ENCODE measurements around the gene KRT14.
"Not testable (repeated sequence)": the region's sequence is repeated elsewhere in the genome, so short reads cannot be mapped to it uniquely, and the experiment has no call there.

The KRT14 gene

DNA sequence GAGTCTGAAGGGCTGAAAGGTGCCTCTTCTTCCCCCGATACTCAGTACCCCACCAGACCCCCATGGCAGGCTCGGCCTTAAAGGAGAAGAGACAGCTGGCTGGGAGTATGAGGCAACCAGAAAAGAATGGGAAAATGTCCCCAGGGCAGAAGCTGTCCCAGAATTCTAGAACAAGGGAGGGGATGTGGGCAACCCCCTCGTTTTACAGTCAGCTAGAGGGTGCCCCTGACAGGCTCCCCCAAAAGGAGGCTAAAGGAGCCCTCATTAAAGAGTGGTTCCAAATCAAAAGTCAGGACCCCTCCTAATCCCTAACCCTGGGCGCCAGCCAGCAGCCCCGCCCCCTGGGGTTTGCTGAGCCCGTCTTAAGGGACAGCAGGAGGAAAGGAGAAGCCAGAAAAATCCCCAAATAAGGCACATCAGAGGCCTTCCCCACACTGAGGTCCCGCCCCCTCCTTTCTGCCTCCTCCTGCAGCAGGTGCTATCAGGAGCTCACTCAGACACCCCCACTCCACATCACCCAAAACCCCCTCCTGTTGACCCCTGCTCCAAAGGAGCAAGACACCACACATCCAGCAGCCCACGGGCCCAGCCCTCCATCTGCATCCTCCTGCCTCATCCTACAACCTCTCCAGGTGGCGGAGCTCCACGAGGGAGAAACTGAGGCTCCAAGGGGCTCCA is 36.6 kb upstream of the KRT14 start:
- not testable (repeated sequence) for DNase-seq (ENCODE audit: low read depth)

DNA sequence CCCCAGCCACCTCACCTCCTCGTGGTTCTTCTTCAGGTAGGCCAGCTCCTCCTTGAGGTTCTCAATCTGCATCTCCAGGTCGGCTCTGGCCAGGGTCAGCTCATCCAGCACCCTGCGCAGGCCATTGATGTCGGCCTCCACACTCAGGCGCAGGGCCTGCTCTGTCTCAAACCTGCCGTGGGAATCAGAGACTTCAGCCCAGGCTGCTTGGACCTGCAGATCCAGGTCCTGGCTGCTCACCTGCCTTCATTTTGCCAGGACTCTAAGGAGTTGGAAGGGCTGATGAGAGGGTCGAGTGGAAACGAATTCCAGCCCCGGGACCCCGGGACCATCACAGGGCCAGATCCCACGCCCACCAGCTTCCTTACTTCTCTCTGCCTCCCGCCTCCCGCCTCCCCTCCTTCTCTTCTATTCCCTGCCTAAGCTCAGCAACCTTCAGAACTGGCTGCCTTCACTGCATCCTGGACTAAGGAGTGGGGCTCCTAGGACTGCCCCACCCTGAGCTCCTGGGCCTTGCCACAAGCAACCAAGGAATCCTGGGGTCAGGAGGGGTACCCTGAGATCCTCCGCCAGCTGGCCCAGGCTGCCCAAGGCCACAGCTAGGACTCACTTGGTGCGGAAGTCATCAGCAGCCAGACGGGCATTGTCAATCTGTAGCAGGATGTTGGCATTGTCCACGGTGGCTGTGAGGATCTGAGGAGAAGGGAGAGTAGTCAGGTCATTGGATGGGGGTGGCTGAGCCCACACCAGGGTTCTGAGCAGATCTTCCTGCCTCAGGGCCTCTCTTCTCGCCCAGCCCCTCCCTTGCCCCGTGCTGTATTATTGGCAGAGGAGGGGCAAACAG is 35.9 kb upstream of the KRT14 start:
- not testable (repeated sequence) for DNase-seq (ENCODE audit: low read depth)

DNA sequence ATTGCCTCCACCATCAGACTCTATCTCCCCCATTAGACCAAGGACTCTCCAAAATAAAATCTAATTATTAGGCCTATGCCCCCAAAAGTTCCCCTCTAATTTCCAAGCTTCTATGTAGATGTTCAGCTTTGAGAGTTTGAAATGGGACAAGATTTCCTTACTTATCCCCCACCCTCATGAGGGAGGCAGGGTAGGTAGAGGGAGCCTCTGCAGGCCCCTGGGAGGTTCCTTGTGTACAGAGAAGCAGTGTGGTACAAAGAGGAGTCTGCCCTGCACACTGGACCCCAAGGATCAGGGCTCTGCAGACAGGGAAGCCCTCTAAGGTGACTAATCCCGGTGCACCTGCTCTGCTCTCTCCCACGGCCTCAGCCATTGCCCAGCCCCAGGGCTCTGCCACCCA is 35.2 kb upstream of the KRT14 start:
- DNase-seq (ENCODE audit: low read depth), result no peak

DNA sequence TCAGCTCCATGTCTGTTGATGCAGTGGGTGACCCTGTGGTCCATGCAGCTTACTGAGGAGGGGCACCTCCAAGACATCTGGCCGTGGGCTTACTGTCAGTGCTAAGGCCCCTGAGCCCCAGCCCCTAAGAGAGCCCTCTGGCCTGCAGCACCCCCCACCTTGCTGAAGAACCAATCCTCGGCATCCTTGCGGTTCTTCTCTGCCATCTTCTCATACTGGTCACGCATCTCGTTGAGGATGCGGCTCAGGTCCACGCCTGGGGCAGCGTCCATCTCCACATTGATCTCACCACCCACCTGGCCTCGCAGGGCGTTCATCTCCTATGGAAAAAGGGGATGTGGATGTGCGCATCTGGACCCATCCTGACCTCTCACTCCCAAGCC is 34.7 kb upstream of the KRT14 start:
- DNase-seq (ENCODE audit: low read depth), result not testable (repeated sequence)

DNA sequence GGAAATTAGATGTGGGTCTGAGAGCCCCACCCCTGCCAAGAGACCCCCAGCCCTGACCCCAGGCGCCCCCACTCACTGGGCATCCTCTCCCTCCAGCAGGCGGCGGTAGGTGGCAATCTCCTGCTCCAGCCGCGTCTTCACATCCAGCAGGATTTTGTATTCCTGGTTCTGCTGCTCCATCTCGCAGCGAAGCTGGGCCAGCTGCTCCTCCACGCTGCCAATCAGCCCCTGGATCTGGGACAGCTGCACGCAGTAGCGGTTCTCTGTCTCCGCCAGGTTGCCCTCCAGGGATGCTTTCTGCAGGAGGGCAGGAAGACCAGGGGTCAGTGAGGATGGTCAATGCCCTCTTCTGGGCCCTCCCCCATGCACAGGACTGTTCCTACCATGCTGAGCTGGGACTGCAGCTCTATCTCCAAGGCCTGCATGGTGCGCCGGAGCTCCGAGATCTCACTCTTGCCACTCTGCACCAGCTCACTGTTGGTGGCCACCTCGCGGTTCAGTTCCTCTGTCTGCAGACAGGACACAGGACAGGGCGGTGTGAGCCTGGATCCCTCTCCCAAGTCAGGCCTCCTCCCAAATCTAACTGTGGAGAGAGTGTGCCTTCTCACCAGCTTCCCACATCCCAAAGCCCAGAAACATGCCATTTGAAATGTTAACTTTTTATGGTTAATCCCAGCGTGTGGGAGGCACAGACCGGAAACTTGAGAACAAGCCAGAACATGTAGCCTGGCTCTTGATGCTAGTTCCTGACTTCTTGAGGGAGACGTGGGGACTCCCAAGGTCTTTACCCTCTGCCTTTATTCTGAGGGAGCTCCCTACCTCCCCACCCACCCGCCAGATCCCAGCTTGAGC is 34.1 kb upstream of the KRT14 start:
- peak; percentile 54 for DNase-seq (ENCODE audit: low read depth)

DNA sequence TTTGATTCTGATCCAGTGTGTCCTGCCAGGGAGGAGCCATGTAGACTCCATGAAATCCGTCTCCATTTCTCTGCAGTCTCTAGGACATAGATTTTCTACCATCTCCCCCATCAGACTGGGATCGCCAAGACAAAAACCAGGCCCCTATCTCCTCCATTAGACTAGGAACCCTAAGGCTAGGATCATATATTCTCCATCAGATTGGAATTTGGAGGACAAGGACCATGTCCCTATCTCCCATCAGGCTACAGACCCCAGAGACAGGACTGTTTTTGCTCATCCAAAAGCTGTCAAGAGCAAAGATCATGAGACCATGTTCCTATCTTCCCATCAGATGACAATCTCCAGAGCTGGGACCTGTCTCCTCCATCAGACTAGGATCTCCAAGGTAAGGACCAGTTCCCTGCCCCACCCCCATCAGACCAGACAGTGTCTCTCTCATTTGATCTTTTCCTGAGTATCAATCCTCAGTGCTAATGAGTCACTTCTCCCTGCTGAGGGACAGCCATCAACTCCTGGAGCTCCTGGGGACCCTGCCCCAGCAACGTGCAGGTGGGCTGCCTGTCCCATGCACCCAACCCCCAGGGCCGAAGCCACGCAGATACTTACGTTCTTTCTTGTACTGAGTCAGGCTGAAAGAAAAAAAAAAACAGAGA is 33.4 kb upstream of the KRT14 start:
- not testable (repeated sequence) for DNase-seq (ENCODE audit: low read depth)

DNA sequence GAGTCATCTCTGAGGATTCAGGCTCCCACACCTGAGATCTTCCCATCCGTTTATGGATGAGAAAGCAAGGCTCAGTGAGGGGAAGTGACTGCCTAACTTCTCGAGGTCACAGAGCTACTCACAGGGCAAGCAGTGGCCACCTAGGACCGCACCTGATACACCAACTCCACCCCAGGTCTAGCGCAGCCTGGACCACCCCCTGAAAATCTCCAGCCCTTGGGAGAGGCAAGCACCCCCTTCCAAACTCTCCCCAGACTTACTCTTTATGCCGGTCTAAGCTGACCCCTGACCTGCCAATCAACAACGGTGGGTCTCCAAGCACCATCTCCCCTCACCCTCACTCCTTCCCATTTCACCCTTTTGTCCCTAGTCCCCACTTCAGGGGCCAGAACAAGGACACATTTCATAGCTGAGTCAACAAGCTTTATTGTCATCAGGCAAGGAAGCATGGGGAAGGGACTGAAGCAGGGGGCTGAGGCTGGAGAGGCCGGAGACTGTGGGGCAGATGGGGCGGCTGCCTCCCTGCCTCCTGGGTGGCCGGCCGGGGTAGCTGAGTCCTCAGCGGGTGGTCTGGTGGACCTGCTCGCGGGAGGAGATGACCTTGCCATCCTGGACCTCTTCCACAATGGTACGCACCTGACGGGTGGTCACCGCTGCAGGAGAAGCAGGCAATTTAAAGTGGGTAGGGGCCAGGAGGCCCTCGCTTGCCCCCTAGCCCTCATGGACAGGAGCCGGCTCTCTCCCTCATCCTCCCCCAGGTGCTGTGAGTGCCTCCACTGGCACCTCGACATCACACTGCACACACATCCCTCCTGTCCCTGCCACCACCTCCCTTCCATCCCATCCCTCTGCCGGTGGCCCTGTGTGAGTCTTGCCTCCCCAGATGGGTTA is 32.6 kb upstream of the KRT14 start:
- DNase-seq (ENCODE audit: low read depth), result no peak

DNA sequence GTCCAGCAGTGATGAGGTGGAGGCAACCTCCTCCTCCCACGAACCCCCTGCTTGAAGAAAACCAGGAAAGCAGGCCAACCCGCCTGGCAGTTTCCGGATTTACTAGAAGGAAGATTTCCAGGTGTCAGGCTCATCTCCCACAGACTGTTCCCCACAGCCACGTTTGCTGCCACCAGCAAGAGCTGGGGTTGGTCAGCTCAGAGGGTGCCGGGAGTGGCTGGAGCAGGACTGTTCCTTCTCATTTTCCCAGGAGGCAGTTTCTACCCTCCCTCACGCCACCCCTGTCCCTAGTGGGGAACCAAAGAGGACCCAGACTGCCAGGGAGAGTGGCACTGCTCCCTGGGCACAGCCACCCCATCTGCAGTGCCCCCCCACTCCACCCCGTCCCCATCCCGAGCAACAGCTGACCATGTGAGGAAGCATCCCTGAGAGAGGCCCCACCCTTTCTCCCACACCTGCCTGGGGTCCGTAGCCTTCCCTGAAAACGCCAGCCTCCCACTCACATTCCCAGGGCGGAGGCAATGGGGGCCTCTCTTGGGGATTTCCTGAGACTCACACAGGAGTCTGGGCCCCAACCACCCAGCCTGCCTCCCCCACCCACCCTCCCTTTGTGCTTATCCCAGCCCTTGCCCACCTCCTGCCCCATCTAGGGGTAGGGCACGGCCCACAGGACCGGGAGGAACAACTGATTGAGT is 31.8 kb upstream of the KRT14 start:
- peak; percentile 26 for DNase-seq (ENCODE audit: low read depth)

DNA sequence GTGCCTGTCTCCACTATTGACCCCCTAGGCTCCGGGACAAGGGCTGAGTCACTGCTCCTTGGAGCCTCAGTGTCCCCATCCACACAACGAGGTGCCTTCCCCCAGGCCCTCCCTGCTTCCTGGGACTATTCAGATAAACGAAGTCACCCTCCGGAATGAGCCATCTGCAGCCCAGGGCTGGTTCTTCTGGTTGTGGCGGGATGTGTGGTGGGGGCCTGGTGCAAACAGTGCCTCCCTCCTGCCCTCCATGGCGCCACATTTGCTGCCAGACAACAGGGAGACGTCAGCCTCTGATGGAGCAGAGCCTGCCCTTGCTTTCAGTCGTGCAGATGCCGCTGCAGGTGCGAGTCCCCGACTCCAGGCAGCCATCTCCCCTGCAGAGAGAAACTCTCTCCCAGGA is 31.0 kb upstream of the KRT14 start:
- no peak for DNase-seq (ENCODE audit: low read depth)

DNA sequence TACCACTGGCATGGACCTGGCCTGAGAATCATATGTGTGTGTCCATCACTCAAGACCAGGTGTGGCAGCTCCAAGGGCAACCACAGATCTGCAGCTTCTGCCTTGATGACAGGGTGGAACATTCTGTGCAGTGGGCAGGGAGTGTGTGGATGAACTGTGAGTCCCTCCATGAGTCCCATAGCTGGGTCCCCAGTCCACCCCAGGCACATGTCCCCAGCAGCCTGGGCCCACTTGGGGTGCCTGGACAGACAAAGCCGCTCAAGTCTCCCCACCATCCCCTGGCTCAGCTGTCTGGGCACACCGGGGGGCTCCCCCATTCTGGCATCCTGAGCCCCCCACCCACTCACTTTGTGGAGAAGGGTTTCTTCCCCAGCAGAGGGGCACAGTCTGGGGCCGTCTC is 30.4 kb upstream of the KRT14 start:
- DNase-seq (ENCODE audit: low read depth), result no peak

DNA sequence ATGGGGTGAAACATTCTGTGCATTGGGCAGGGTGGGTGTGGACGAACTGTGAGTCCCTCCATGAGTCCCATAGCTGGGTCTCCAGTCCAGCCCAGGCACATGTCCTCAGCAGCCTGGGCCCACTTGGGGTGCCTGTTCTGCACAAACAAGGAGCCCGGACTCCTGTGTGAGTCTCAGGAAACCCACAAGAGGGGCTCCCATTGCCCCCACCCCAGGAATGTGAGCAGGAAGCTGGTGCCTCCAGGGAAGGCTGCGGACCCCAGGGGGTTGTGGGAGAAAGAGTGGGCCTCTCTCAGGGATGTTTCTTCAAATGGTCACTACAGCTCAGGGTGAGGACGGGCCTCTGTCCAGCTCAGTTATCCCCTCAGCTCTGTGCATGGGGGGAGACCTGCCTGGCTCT is 29.8 kb upstream of the KRT14 start:
- not testable (repeated sequence) for DNase-seq (ENCODE audit: low read depth)

DNA sequence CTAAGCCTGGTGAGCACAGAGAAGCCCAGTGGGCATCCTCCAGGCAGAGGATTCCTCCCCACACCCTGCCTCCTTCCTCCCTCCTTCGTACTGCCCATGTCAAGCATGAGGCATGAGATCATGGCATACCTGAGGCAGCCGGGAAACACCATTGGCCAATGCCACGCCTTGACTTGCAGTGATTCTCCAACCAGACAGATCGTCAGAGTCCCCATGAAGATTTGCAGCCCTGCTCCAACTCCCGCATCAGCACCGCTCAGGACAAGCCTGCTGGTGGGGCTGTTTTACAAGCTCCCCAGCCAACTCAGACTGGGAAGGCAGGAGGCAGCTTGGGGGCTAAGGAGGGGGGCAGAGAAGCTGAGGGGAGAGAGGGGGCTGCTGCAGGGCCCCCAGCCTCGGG is 28.8 kb upstream of the KRT14 start:
- DNase-seq (ENCODE audit: low read depth), result peak; percentile 25

DNA sequence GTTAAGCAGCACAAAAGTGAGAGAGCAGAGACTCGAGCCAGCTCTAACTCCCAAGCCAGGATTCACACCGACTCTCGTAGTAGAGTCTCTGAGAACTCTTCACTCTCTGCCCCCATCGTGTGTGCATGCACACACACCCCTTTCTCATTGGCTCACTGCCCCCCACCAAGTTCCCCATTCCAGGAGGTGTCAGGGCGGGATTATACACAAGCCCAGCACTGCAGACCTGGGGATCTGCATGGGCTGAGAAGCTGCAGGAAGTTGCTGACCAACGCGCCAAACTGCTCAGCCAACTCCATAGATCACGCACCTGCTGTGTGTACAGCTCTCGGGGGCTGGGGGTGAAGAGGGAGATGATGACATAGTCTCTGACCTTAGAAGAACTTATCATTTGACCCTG is 28.1 kb upstream of the KRT14 start:
- DNase-seq (ENCODE audit: low read depth), result not testable (repeated sequence)

DNA sequence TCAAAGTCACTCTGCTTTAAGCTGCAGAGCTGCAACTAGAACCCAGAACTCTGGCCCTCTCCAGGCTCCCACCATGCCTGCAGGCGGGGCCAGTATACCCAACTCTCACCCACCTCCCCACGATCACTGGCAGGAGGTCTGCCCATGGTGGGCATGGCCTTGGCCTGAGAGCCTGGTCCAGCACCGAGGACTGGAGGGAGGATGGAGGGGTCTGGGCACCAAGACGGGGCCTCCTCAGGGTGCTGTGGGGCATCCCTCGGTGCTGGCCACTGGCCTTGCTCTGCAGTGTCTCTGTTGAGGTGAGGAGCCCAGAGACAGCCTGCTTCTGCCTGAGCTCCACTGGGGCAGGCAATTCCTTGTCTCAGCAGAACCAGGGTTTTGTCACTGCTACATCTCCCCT is 27.4 kb upstream of the KRT14 start:
- no peak for DNase-seq (ENCODE audit: low read depth)

DNA sequence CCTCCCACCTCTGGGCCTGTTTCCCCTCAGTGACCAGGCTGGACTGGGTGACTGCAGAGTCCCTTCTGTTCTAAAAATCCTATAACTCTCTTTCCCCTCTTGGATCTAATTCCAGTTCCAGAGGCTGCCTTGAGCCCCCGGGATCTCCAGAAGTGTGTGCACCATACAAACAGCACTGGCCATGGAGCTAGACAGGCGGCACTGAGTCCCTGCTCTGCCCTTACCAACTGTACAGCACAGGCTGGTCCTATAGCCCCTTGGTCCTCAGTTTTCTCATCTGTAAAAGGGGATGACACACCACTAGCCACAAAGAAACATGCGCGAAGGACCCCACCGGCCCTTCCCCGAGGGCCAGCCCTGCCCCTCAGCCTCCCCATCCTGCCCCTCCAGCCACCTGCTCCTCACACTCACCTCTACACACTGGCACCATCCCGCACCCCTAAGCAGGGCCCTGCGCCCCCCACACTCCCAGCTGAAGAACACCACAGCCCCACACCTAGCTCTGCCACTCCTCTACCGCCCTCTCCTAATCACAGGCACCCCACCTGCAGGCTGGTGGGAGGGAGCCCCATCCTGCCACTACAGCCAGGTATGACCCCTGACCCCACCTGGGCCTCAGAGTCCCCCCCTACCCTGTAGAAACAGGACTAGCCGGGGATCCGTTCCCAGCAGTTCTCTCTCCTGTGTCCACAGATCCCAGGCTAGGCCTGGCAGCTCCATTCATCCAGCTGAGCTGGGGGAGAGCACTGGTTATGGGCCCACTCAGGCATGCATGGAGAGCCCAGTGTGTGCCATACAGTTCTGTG is 26.8 kb upstream of the KRT14 start:
- no peak for DNase-seq (ENCODE audit: low read depth)

DNA sequence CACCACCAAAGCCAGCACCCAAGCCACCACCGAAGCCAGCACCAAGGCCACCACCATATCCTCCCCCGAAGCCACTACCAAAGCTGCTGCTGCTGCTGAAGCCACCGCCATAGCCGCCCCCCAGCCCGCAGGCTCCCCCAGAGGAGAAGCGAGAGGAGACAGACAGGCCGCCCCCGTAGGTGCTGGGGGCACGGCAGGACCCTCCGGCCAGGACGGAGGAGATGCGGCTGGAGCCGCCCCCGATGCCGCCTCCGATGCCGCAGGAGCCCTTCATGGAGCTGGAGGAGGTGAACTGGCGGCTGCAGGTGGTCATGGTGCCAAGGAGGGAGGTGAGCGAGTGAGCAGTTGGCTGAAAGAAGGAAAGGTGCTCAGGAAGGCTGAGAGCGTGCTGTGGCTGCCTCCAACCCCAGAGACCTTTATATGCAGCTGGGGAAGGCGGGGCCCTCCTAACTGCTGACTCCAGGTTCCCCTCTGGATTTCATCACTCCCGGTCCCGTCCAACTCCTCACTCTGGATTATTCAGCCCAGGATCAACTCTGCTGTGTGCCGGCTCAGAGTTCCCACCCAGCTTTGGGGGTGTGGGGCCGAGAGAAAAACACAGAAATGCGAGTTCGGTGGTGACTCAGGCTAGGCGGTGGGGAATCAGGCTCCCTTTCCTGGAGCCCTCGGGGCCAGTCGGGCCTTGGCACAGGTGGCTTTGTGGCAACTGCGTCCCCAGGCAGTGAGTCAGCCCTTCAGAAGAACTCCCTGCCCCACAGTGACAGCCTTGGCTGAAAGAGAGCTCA is 25.9 kb upstream of the KRT14 start, which contains the start of gene KRT16:
KRT16 (minus strand) TSS at position 392 of the 785 bp plus-strand sequence; CDS start at position 313, 79 bp downstream.
- DNase-seq (ENCODE audit: low read depth), result peak; percentile 39

DNA sequence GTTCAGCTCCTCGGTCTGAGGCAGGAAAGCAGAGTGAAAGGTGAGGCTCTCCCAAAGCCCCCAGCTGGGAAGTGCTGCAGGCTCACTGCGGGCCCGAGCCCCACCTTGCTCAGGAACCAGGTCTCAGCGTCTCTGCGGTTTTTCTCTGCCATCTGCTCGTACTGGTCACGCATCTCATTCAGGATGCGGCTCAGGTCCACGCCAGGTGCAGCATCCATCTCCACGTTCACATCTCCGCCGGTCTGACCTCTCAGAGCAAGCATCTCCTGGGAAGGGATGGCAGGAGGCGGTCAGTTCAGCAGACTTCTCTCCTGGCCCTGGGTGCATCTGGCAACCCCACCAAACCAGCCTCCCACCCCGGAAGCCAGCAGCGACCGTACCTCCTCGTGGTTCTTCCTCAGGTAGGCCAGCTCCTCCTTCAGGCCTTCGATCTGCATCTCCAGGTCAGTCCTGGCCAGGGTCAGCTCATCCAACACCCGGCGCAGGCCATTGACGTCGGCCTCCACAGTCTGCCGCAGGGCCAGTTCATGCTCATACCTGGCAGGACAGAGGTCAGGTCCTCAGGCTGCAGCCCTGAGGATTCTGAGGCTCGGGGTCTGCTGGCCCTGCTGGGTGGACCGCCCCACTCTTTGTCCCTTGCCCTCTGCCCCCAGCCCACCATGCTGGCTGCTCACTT is 24.4 kb upstream of the KRT14 start:
- no peak for DNase-seq (ENCODE audit: low read depth)

DNA sequence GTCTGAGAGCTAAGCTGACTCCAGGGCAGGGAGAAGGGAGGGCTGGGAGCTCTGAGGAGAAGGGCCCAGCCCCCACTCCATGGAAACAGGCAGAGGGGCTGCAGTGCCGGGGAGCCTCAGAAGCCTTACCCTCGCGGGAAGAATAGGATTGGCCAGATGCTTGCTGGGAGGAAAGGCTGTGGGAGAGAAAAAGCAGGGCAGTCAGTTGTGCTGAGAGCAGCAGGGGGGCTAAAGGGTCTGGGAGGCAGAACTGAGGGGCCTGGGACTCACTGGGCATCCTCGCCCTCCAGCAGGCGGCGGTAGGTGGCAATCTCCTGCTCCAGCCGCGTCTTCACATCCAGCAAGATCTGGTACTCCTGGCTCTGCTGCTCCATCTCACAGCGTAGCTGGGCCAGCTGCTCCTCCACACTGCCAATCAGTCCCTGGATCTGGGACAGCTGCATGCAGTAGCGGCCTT is 23.4 kb upstream of the KRT14 start:
- DNase-seq (ENCODE audit: low read depth), result not testable (repeated sequence)

Data from amniotic epithelial cell (primary cell).